Hepatocyte (in vitro differentiated cells): ENCODE data around the gene USP6NL.

Experiments used
- EZH2 ChIP-seq: fragments of 200-600 bp; sonication (generic); IDR thresholded peaks from 2 replicates; pipeline ENCODE4 v1.6.1; 2016; ENCODE audit warnings: antibody characterized with exemption, mild to moderate bottlenecking, borderline replicate concordance
- EZH2phosphoT487 ChIP-seq: fragments of 200-600 bp; sonication (generic); IDR thresholded peaks from one replicate; pipeline ENCODE4 v1.6.1; 2018; ENCODE audit warnings: antibody characterized with exemption, mild to moderate bottlenecking, low read depth, moderate library complexity; ENCODE audit not compliant: unreplicated experiment, severe bottlenecking
- TF ChIP-seq, protein P1 (sequence below): fragments of 200-600 bp; sonication (generic); IDR thresholded peaks from 2 replicates; pipeline ENCODE4 v1.5.1; 2016; ENCODE audit warnings: antibody characterized with exemption, mild to moderate bottlenecking; ENCODE audit not compliant: poor library complexity

DNA sequence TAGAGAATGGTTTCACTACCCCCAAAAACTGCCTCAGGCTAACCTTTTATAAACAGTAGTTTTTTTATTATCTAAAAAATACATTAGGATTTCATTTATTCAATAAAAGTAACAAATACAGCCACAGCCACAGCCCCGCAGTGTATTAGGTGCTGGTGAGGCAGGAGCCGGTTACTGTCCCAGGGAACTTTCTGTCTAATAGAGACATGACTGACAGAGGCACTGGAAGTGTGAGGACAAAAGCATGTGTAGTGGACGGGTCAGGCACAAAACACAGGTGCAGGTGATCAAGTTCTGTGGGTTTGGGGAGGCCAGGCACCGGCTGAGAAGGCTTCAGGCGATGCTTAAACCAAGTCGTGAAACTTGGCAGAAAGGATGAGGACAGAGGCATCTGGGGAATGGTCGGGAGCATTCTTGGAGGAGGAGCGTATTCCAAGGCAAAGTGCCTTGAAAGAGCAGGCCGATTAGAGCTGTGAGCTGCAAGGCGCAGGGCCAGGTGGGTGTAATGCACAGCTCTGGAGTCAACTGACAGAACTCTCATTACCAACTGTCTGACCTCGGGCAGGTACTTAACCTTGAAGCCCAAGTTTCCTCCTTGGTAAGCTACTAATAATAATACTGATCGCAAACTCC is 138.2 kb downstream of the USP6NL start:
- TF ChIP-seq, protein P1, sequence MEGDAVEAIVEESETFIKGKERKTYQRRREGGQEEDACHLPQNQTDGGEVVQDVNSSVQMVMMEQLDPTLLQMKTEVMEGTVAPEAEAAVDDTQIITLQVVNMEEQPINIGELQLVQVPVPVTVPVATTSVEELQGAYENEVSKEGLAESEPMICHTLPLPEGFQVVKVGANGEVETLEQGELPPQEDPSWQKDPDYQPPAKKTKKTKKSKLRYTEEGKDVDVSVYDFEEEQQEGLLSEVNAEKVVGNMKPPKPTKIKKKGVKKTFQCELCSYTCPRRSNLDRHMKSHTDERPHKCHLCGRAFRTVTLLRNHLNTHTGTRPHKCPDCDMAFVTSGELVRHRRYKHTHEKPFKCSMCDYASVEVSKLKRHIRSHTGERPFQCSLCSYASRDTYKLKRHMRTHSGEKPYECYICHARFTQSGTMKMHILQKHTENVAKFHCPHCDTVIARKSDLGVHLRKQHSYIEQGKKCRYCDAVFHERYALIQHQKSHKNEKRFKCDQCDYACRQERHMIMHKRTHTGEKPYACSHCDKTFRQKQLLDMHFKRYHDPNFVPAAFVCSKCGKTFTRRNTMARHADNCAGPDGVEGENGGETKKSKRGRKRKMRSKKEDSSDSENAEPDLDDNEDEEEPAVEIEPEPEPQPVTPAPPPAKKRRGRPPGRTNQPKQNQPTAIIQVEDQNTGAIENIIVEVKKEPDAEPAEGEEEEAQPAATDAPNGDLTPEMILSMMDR = no peak
- TF ChIP-seq EZH2 (no peak), EZH2phosphoT487 (no peak)
